GM10847 (cell line): ENCODE results near the gene FOS.

Experiments
- POLR2A ChIP-seq: IDR thresholded peaks from 2 replicates; pipeline ENCODE4 v1.6.1; 2011; ENCODE audit not compliant: insufficient read length; ENCODE audit errors: extremely low read depth

The FOS gene

DNA sequence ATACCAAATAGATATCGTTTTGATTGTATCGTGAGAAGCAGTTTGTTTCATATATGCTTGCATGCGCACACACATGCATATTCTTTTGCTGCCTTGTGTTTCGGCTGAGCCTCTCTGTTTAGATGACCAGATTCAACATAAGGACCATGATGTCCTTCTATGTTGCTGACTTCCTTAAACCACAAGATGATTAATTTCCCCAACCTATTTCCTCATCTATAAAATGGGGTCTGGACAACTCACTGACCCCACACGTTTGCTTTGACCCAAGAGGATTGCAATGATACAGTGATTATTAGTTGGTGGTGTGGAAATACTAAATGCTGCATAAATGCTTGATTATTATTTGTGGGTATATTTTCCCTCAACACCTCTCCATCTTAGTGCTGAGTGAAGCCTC lies 16.8 kb upstream of the FOS start:
- TF ChIP-seq POLR2A = no peak

DNA sequence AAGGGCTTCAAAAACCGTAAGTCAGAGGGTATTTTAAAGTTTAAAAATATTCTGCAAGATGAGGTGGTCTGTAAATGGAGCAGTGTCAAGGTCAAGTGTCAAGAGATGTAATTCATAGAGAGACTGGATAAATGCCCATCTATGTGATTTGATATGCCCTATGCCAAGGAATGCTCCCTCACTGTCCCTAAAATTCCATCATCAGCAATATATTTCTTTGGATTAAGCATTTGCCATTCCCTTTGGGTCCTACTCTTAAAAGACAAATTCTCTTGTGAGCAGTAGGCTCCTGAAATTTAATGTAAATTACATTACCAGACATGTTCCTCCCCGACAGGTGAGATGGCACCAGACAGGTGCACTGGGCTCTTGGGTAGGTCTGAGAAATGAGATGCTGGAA lies 16.0 kb upstream of the FOS start:
- no peak for TF ChIP-seq POLR2A

DNA sequence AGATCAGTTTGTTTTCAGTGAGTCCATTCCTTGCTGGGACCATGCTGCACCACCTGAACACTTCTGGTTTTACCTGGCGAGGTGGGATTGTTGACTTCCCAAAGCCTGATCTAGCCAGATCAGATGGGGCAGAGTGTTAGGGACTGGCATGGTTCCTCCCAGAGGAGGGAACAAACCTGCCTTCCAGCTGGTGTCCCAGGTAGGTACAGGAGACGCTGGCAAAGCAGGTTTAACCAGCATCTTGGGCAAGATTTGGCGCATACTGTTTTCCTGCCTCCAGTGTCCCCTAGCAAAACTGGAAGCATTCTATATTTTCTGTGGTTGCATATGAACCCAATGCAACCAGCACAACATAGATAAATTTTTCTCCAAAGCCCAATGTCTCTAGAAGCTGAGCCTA lies 14.6 kb upstream of the FOS start:
- TF ChIP-seq POLR2A = no peak

DNA sequence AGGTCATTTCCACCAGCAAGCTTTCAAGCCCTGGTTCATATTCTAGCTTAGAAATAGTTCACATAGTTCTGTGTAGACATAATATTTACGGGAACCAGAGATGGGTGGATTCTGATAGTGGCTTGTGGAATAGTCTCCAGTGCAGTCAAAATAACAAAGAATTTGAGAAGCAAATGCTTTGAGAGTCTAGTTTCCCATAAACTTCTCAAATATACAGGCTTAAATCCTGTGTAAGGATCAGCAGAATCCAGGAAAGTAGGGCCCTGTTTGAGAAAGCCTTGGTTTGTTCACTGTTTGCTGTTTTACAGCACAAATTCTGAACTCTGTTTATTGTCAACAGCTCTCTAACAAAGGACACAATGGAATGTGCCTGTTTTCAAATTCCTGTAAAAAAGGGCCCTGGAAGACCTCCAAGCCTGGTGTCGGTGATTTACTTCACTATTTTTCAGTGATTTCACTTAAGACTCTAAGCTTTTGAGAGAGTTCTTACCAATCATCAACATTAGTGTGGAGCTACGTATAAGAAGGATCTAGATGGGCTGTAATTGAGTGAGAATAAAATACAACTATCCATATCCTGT lies 11.4 kb upstream of the FOS start:
- no peak for TF ChIP-seq POLR2A

DNA sequence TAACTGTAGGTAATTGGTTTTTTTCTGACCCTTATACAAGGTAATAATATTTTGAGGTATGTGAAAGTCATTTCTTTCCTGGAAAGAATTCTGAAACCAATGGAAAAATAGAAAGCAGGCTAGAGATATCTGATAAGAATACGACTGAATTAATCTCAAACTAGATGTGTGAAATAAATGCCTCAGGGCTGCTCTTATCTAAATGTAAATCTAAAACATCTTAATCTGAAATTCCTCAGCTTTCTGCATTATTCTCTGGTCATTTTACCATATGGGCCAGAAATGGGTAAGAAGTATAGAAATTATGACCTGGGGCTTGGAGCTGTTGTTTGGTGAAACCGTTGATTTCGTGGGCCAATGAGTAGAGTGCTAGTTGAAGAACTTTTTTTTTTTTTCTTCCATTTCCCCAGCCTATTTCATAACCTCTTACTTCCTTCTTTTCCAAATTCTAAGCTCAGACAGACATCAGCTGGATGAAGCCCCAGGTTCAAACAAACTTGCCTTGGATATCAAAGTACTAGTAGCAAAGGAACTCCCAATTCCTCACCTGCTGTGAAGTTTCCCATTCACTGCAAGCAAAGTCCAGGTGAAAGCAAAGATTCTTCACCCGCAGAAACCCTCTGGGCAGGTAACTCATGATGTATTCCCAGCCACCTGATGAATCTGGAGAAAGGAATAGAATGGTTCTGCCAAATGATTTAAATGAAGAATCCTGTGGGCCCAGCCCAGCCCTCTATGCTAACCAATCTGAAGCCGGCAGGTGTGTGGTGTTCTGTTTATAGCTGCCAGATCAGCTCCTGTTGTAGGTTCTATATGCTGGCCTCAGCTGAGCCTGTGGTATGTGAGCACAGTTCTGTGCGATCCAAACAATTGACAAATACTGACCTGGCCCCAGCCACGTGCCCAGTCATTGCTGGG lies 9.7 kb upstream of the FOS start:
- no peak for TF ChIP-seq POLR2A

DNA sequence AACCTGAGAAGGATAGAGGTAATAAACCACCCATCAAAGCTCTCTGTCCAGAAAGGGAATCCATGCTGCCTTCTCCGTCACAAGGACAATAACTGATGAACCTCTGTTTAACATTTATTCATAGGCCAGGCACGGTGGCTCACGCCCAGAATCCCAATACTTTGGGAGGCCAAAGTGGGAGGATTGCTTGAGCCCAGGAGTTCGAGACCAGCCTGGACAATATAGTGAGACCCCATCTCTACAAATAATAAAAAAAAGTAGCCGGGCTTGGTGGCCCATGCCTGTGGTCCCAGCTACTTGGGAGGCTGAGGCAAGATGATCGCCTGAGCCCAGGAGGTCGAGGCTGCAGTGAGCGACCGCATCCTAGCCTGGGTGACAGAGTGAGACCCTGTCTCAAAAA lies 7.1 kb upstream of the FOS start:
- TF ChIP-seq POLR2A = no peak

DNA sequence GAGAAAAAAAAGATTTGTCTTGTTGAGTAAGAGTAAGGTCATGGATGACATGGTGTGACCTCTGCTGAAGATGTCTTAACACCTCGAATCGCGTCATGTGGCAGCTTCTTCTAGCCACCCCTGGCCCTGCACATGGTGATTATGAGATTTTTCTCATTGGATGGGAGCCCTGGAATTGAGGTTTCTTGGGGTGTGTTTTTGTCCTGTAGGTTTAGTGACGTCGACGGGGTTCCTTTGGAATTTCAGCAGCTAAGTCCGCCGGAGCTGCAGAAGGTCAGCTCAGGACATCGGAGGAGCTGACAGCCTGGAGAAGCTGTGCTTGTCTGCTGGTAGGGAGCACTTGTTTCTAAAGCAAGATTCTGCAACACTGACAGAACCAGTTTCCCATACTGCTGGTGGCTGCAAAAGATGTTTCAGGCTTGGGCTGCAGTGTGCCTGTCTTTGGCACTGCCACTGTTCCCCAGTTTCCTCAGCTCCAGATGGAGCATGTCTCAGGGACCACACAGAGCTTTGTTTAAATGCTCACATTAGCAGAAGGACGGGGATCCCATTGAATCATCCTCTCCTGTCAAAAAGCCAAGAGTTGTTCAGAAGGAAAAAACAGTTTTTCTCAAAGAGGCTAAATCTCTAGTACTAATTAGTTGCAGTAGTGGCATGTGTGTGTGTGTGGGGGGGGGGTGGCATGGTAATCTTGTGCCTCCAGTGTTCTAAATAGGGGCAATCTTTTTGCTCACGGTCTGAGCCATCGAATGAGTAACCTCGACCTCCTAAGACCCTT lies 5.2 kb upstream of the FOS start:
- TF ChIP-seq POLR2A = no peak

DNA sequence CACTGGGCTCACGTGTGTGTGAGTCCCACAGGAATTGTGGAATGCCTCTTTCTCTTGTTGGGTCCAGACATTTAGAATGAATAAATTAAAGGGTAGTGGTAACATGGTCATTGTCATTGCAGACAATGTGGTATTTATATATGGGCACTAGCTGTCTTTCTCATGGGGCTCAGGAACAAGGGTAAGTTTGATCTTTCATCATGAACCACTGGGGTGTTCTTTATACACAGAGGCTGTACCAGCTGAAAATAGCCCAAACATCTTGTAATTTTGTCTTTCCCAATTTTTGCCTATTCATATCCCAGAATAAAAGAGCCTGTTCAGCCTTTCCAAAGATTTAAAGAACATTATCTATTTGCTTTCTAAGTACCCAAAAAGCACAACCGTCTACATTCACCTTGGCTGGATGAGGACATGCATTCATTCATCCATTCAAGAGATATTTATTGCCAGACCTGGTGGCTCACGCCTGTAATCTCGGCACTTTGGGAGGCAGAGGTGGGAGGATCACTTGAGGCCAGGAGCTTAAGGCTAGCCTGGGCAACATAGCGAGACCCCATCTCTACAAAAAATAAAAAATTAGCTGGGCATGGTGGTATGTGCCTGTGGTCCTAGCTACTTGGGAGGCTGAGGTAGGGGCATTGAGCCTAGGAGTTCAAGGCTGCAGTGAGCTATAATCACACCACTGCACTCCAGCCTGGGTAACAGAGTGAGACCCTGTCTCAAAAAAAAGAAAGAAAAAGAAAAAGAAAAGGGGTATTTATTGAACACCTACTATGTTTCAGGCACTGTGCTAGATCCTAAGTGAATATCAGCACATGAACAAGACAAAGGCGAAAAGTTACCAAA lies 4.4 kb upstream of the FOS start:
- TF ChIP-seq POLR2A = no peak

DNA sequence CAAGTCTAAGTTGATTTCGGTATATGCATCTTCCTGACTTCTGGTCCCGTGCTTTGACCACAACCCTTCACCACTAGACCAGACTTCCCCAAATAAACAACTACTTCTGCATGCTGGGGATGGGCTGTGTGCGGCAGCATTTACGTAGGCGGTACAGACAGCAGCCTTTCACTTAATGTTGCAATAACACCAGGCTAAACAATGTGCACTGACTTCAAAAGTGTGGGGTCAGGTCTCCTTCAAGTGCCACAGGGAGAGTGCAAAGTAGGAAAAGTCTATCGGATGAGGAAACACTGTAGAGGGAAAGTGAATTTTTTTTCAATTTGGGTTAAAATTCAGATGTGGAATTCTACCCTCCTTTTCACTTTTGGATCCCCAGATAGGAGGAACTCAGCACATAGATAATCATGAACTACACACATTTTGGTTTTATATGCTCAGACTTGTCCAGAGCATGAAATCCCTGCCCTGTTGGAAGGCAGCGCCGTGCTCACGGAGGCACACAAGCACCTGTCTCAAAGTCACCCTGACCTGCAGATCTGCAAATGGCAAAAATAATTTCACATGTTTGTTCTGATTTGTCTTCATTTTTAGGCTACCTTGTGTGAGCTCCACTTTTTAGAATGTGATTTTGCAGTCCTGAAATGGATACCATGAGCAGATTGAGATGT lies 3.6 kb upstream of the FOS start:
- TF ChIP-seq POLR2A = no peak

DNA sequence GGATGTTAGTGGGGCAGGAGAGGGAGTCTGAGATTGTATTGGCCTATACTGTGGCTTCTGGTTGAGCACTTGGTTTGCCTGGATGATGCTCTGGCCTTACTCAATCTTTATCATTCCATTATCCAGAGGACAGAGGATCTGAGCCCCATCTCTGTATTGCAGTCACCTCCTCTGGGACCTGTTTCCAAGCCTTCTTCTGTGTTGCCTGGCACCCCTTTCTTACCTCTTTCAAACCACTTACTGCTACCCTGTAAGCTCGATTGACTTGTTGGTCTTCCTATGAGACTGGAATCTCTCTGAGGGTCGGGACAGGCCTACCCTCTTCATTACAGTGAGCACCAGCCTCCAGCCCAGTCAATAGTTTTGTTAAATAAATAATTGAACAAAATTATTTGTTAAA lies 3.0 kb upstream of the FOS start:
- TF ChIP-seq POLR2A = no peak

DNA sequence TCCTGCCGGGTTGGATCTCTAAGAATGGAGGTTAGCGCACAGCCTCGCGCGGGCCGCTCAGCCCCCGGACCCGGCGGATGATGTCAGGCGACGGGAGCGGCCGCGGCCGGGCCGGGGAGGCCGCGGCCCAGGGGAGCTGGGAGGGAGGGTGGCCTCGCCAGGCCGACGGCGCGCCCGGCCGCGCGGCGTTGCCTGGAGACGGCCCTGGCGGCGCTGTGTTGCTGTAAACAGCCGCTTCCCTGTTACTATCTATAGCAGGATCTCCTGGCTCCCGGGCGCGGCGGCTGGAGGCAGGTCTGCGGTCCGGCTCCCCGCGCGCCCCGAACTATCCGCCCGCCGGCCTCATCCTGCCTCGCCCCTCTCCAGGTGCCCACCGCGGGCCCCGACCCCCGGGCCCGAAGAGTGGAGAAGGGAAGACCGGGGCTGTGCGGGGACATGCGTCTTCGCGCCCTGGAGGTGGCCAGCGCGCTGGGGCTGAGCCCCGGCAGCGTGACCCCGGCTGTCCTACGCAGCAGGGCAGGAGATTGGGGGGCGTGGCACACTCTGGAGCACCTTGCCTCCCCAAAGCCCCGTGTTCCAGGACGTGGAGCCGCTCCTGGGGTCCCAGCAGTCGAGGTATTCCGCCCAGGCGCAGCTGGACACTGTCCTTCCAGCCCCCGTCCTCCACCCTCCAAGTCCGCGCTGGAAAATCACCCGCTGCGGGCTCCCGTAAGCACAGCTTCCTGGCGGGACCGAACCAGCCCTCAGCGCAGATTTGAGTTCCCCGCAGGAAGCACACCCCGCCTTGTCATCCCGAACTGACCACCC lies 1.4 kb upstream of the FOS start:
- TF ChIP-seq POLR2A = no peak

DNA sequence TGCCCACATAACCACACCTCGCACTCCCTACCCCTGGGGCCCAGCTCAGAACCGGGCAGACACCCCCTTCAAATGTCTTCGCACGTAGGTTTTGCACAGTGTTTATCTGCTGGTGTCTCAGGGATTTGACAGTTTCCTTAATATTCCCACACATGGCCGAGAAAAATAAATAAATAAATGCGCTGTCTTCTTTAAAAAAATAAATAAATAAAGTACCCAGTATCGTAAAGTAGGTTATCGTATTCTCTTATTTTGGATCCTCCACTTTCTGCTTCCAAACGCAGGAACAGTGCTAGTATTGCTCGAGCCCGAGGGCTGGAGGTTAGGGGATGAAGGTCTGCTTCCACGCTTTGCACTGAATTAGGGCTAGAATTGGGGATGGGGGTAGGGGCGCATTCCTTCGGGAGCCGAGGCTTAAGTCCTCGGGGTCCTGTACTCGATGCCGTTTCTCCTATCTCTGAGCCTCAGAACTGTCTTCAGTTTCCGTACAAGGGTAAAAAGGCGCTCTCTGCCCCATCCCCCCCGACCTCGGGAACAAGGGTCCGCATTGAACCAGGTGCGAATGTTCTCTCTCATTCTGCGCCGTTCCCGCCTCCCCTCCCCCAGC lies 710 bp upstream of the FOS start:
- TF ChIP-seq POLR2A = no peak

DNA sequence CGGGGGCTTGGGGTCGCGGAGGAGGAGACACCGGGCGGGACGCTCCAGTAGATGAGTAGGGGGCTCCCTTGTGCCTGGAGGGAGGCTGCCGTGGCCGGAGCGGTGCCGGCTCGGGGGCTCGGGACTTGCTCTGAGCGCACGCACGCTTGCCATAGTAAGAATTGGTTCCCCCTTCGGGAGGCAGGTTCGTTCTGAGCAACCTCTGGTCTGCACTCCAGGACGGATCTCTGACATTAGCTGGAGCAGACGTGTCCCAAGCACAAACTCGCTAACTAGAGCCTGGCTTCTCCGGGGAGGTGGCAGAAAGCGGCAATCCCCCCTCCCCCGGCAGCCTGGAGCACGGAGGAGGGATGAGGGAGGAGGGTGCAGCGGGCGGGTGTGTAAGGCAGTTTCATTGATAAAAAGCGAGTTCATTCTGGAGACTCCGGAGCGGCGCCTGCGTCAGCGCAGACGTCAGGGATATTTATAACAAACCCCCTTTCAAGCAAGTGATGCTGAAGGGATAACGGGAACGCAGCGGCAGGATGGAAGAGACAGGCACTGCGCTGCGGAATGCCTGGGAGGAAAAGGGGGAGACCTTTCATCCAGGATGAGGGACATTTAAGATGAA lies 630 bp downstream of the FOS start:
- TF ChIP-seq POLR2A = no peak
